ENCODE results near the gene FBXL16. TPM values are rescaled to one million over a fixed set of nuclear protein-coding genes. Genes with fewer than 3 reads are reported as not detected.

Gene FBXL16
- total RNA-seq, 2 experiments from 2014 or later = 3.2 to 6.0 TPM

DNA sequence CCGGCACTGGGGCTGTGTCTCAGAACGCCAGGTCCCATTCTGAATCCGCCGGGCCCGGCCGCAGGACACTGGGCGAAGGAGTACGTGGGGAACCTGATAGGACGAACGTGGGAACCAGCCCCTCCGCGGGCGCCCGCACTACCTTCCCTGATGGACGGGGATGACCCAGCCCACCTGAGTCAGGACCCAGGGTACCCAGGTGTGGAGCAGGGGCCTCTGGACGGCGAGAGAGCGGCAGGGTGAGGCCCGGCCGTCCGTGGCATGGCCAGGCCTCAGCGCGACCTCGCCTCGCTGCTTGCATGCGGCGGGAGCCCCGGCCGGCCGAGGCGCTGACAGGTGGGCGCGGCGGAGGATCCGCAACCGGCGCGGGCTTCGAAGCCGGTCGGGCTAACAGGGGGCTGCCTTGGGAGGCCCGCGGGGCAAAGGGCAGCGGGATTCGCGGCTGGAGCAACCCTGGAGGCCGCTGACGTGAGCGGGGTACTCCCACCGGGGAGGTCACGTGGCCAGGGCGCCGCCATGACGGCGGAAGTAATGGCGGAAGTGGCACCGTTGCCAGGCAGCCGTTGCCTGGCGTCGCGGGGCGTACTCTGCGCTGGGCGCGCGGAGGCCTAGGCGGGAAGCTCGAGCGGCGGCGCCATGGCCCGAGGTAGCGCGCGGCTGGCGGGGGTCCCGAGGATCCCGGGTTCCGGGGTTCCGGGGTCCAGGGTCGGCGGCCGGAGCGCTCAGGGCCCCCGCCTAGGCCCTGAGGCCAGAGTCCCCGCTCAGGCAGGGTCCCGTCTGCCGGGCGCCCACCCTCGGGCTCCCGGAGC, 56.6 kb downstream of the FBXL16 start, which contains the start of gene WDR90:
TSS of gene WDR90 (plus strand) at position 585 of the 809 bp plus-strand sequence. CDS start at position 637, 52 bp downstream.
- H3K27me3 Mint-ChIP-seq = no peaks in the 10 kb centered on the region
- H3K9me3 Mint-ChIP-seq = no peaks in the 10 kb centered on the region
- peaks cover 12% of the 10 kb centered on the region for H3K4me1 Mint-ChIP-seq
- H3K36me3 Mint-ChIP-seq = peaks cover 14% of the 10 kb centered on the region
- peak within 1 kb of the TSS; percentile 89 for H3K4me3 Mint-ChIP-seq
- peak within 1 kb of the TSS; percentile 86 for H3K27ac Mint-ChIP-seq
- peak; percentile 96 for DNase-seq

DNA sequence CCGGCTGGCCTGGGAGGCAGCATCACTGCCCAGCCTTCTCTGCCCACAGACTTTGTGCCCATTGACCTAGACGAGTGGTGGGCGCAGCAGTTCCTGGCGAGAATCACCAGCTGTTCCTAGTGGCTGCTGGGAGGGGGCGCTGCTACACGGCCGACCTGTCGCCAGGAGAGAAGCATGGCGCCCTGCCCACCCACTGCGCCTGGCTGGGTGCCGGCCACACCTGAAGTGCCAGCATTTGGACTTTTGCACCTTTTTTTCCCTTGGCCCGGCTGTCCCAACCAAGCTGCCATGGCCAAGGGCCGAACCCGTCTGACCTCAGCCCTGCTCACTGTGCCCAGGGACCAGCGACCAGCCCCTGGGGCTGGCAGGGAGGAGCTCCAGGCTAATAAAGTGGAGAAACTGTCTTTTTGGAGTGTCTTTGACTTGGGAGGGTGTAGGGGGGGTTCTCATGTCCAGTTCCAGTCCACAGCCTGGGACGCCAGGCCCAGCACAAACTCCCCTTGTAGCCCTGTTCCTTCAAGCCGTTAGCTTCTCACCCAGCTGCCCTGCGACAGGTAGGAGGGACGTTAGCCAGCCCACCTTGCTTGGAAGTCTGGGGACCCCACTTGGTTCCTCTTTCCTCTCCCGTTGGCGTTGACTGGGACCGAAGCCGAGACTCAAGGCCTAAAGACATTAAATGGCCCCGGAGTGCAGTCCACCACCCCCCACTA, 57.4 kb downstream of the FBXL16 start:
- no peaks in the 10 kb centered on the region for H3K9me3 Mint-ChIP-seq

DNA sequence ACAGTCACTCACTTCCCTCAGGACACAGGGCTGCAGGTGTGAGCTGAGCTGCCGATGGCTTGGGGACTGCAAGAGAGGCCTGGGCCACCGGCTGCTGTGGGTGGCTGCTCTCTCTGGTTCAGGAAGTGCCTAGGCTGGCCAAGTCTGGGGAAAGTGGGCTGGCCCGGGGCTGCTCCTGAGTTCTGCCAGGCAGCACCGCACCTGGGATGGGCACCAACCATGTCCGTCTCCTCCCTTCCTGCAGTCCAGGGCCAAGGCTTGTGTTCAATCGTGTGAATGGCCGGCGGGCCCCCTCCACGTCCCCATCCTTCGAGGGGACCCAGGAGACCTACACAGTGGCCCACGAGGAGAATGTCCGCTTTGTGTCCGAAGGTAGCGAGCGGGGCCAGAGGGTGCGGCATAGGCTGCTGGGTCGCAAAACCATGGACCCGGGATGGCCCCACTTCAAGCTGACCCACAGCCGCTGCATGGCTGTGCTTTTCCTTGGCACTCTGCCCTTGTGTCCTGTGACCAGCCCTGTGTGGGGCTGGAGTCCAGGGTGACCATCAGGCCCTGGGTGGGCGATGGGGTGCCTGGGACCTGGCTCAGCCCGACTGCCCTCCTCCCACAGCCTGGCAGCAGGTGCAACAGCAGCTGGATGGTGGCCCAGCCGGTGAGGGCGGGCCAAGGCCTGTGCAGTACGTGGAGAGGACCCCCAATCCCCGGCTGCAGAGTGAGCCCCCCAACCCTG, 58.3 kb downstream of the FBXL16 start:
- DNase-seq = no peak
- Mint-ChIP-seq H3K27me3 (no peaks in the 10 kb centered on the region), H3K4me3 (no peak overlapping the region), H3K9me3 (no peaks in the 10 kb centered on the region), H3K36me3 (peaks cover 14% of the 10 kb centered on the region), H3K27ac (no peak overlapping the region), H3K4me1 (peaks cover 17% of the 10 kb centered on the region)

More for the DNA sequence above, 57.4 kb downstream of the FBXL16 start:
- H3K4me1 Mint-ChIP-seq = peaks cover 15% of the 10 kb centered on the region
- H3K36me3 Mint-ChIP-seq = peaks cover 17% of the 10 kb centered on the region
- H3K4me3 Mint-ChIP-seq = peak overlapping the region; percentile 89
- peak overlapping the region; percentile 86 for H3K27ac Mint-ChIP-seq
- H3K27me3 Mint-ChIP-seq = no peaks in the 10 kb centered on the region
- peak; percentile 70 for DNase-seq

DNA sequence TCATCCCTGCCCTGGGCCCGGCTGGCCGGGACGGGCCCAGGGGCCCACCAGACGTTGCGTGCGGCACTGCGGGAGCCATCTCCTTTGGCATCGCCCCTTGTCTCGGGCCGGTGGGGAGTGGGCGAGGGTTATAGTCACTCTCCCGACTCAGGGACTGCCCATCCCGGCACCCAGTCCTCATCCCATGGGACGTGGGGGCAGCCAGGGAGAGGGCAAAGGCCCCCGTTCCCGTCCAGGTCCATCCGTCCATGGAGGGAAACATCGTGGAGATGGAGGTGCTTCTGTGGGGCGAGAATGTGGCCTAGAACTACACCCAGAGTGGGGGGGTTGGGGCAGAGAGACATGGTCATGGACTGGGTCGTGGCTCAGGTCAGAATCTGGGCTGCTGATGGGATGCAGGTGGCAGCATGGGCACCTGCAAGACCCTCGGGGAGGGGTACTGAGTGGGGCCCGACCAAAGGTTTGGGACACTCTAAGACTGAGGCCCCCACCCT, 58.9 kb downstream of the FBXL16 start:
- DNase-seq = no peak
- H3K9me3 Mint-ChIP-seq = no peaks in the 10 kb centered on the region
- H3K4me1 Mint-ChIP-seq = peaks cover 17% of the 10 kb centered on the region
- H3K27ac Mint-ChIP-seq = peak overlapping the region; percentile 21
- no peaks in the 10 kb centered on the region for H3K27me3 Mint-ChIP-seq
- H3K36me3 Mint-ChIP-seq = peaks cover 14% of the 10 kb centered on the region
- no peak overlapping the region for H3K4me3 Mint-ChIP-seq

DNA sequence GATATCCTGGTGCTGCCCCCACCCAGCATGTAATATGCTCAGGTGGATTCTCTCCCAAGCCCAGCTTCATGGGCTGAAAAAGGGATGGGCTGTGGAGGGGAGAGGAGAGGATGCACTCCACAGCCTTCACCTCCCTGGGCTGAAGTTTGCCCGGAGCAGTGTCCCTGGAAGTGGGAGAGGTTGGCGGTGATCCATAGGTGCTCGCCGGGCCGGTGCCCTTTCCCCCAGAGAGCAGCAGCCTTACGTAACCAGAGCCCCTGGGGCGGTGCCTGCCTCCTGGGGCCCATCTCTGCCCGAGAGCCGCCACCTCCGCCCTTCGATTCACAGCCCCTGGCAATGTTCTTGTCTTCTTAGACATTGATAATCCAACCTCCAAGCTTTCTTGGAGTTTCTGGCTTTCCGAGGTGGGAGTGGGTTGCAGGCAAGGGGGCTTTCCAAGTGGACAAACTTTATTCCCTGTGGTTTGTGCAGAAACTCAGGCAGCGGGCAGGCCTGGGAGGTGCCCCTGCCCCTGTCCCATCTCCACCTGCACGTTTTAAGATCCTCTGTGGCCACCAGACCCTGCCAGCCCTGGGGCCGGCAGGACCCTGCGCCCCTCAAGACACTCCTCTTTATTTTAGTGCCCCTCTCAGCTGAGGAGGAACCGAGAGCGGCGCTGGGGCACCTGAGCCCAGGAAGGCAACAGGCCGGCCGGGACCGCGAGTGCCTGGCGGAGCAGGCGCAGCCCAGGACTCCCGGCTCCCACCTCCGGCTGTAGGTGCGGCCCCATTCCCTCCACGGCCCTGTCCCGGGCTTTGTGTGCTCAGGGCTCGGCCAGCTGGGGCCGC, 59.5 kb downstream of the FBXL16 start:
- H3K36me3 Mint-ChIP-seq = peaks cover 14% of the 10 kb centered on the region
- H3K27ac Mint-ChIP-seq = peak overlapping the region; percentile 11
- H3K9me3 Mint-ChIP-seq = no peaks in the 10 kb centered on the region
- DNase-seq = no peak
- H3K4me3 Mint-ChIP-seq = no peak overlapping the region
- H3K27me3 Mint-ChIP-seq = no peaks in the 10 kb centered on the region
- H3K4me1 Mint-ChIP-seq = peaks cover 17% of the 10 kb centered on the region

DNA sequence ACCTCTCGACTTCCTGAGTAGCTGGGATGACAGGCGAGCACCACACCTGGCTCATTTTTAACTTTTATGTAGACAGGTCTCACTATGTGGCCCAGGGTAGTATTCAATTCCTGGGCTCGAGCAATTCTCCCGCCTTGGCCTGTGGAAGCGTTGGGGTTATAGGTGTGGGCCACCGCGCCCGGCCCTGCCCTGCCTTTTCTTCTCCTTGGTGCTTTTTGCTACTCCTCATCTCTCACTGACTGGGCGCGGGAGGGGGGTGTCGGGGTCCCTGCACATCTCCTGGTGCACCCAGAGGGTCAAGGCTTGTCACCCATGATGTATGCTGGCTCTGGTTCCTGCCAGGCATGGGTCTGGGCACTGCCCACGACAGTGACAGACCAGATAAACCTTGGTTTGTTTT, 61.0 kb downstream of the FBXL16 start:
- no peak for DNase-seq
- Mint-ChIP-seq H3K9me3 (no peaks in the 10 kb centered on the region), H3K4me3 (peak overlapping the region; percentile 63), H3K36me3 (peaks cover 11% of the 10 kb centered on the region), H3K27ac (peak overlapping the region; percentile 29), H3K27me3 (no peaks in the 10 kb centered on the region), H3K4me1 (peaks cover 17% of the 10 kb centered on the region)

DNA sequence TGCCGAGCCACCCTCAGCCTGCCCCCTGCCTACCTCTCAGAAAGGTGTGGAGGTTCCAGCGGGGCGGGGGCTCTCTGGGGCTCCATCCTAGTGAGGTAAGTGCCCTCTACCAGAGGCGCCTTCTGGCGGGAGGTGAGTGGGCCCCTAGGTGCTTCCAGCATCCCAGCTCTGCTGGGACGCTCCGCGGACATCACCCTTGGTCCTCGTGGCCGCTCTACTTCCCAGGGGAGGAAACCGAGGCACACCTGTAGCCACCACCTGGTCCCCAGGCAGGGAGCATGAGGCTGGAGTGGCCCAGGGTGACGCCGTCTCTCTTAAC, 62.6 kb downstream of the FBXL16 start:
- Mint-ChIP-seq H3K36me3 (peaks cover 11% of the 10 kb centered on the region), H3K9me3 (no peaks in the 10 kb centered on the region), H3K4me1 (peaks cover 17% of the 10 kb centered on the region), H3K27me3 (no peaks in the 10 kb centered on the region), H3K27ac (peak overlapping the region; percentile 66), H3K4me3 (peak overlapping the region; percentile 83)
- DNase-seq = no peak

Other genes starting within 250 kb of the FBXL16 start
- 10 to 100 TPM; 86.4 to 91.3 TPM for gene CAPN15, start 178.1 kb downstream of the FBXL16 start, total RNA-seq
- gene PRR35, start 145.4 kb downstream of the FBXL16 start, total RNA-seq = not detected
- under 1 TPM; 0.54 to 0.76 TPM for gene NHLRC4, start 138.8 kb downstream of the FBXL16 start, total RNA-seq
- gene PIGQ, start 135.8 kb downstream of the FBXL16 start, total RNA-seq = 10 to 100 TPM; 28.8 to 29.1 TPM
- 1 to 10 TPM; 7.2 to 7.6 TPM for gene RAB40C, start 115.7 kb downstream of the FBXL16 start, total RNA-seq
- gene WFIKKN1, start 74.8 kb downstream of the FBXL16 start, total RNA-seq = under 1 TPM in 1 of 2 experiments, not detected in 1; 0.10 TPM
- gene METTL26, start 69.5 kb downstream of the FBXL16 start, total RNA-seq = 100 to 1,000 TPM; 127 to 128 TPM
- gene MCRIP2, start 64.0 kb downstream of the FBXL16 start, total RNA-seq = 10 to 100 TPM; 56.0 to 60.3 TPM
- 10 to 100 TPM; 84.5 to 86.0 TPM for gene WDR90, start 56.4 kb downstream of the FBXL16 start, total RNA-seq
- 100 to 1,000 TPM; 123 to 128 TPM for gene RHOT2, start 37.7 kb downstream of the FBXL16 start, total RNA-seq
- gene RHBDL1, start 30.1 kb downstream of the FBXL16 start, total RNA-seq = under 1 TPM; 0.49 to 0.72 TPM
- 10 to 100 TPM; 74.3 to 82.1 TPM for gene STUB1, start 25.4 kb downstream of the FBXL16 start, total RNA-seq
- 10 to 100 TPM; 37.2 to 43.0 TPM for gene JMJD8, start 21.5 kb downstream of the FBXL16 start, total RNA-seq
- 10 to 100 TPM; 20.8 to 21.7 TPM for gene WDR24, start 15.4 kb downstream of the FBXL16 start, total RNA-seq
- 10 to 100 TPM; 22.3 to 25.3 TPM for gene METRN, start 9.3 kb upstream of the FBXL16 start, total RNA-seq
- gene ANTKMT, start 15.3 kb upstream of the FBXL16 start, total RNA-seq = 10 to 100 TPM; 37.3 to 40.1 TPM
- gene CCDC78, start 20.6 kb upstream of the FBXL16 start, total RNA-seq = 1 to 10 TPM; 6.5 to 8.1 TPM
- gene HAGHL, start 21.3 kb upstream of the FBXL16 start, total RNA-seq = 10 to 100 TPM; 22.9 to 24.4 TPM
- 10 to 100 TPM; 18.3 to 19.8 TPM for gene CIAO3, start 35.2 kb upstream of the FBXL16 start, total RNA-seq
- gene MSLN, start 54.9 kb upstream of the FBXL16 start, total RNA-seq = not detected
- 10 to 100 TPM; 41.8 to 42.3 TPM for gene RPUSD1, start 82.6 kb upstream of the FBXL16 start, total RNA-seq
- gene CHTF18, start 82.8 kb upstream of the FBXL16 start, total RNA-seq = 100 to 1,000 TPM in 1 of 2 experiments, 10 to 100 TPM in 1; 98.3 to 100 TPM
- not detected for gene GNG13, start 94.9 kb upstream of the FBXL16 start, total RNA-seq

Measured in activated naive CD8-positive, alpha-beta T cell treated with anti-CD3 and anti-CD28 coated beads for 36 hours (primary cell).